ENCODE results near the gene ADAMTS19.

DNA sequence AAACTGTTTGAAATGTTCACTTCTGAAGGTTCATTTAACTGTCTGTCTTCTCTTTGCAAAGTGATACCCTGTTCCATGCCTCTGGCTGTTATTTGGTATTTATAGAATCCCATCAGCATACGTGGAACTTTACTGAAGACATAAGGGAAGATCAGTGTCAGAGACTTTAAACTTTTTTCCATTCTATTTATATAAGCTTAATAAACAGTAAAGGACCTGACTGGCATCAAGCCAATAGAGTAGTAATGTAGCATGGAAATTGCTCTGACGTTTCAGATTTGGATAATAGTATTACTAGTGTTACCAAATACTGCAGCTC is 192.9 kb downstream of the ADAMTS19 start:
- TF ChIP-seq, protein P1, sequence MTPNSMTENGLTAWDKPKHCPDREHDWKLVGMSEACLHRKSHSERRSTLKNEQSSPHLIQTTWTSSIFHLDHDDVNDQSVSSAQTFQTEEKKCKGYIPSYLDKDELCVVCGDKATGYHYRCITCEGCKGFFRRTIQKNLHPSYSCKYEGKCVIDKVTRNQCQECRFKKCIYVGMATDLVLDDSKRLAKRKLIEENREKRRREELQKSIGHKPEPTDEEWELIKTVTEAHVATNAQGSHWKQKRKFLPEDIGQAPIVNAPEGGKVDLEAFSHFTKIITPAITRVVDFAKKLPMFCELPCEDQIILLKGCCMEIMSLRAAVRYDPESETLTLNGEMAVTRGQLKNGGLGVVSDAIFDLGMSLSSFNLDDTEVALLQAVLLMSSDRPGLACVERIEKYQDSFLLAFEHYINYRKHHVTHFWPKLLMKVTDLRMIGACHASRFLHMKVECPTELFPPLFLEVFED (CRISPR knock-in tag; conservative IDR thresholded peaks at IDR 0.05) = no peak
- TF ChIP-seq, protein P2, sequence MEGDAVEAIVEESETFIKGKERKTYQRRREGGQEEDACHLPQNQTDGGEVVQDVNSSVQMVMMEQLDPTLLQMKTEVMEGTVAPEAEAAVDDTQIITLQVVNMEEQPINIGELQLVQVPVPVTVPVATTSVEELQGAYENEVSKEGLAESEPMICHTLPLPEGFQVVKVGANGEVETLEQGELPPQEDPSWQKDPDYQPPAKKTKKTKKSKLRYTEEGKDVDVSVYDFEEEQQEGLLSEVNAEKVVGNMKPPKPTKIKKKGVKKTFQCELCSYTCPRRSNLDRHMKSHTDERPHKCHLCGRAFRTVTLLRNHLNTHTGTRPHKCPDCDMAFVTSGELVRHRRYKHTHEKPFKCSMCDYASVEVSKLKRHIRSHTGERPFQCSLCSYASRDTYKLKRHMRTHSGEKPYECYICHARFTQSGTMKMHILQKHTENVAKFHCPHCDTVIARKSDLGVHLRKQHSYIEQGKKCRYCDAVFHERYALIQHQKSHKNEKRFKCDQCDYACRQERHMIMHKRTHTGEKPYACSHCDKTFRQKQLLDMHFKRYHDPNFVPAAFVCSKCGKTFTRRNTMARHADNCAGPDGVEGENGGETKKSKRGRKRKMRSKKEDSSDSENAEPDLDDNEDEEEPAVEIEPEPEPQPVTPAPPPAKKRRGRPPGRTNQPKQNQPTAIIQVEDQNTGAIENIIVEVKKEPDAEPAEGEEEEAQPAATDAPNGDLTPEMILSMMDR (IDR thresholded peaks at IDR 0.05 in 2 of 3, conservative IDR thresholded peaks at IDR 0.05 in 1 of 3; ENCODE audit: insufficient read depth in 2 of 3, low read depth in 1 of 3, low read length in 3 of 3) = no peak

Data from K562 (cell line).